Hematopoietic multipotent progenitor cell (in vitro differentiated cells): Measurements from ENCODE around the gene COQ8A. TPM values are rescaled to one million over a fixed set of nuclear protein-coding genes. Genes with fewer than 3 reads are reported as not detected.
"Not testable (repeated sequence)": the region's sequence is repeated elsewhere in the genome, so short reads cannot be mapped to it uniquely, and the experiment has no call there.

ENCODE experiments used
- DNase-seq, 3 donors: peaks; one replicate each; pipeline ENCODE4 v3.0.0-alpha.2; 2011 to 2015; ENCODE audit warnings: low read depth in 2 of 3, low spot score in 2 of 3
- total RNA-seq: library from RNA; depleted of rRNA; stranded (reverse); fragments of >200 nt; gene quantifications from one replicate; pipeline ENCODE4 v1.2.3, GENCODE V29; 2012

Gene COQ8A
- total RNA-seq, 1 donor = 118 TPM

DNA sequence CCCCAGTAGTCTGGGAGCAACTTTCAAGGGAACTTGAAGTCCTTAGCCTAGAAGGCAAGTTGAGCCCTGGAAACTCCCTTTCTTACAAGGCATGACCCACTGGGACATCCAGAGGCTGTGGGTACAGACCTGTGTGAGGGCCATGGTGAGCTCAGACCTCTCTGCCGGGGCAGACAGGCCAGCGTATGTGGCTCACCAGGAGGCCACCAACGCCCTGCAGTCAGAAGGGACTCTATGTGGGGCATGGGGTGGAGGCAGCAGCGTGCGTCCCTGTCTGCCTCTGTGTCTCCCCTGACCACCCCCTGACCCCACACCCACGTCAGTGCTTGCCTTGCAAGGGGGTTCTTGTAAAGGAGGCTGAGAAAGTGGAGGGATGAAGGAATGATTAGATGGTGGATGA, 10.8 kb downstream of the COQ8A start:
- no peak for DNase-seq

DNA sequence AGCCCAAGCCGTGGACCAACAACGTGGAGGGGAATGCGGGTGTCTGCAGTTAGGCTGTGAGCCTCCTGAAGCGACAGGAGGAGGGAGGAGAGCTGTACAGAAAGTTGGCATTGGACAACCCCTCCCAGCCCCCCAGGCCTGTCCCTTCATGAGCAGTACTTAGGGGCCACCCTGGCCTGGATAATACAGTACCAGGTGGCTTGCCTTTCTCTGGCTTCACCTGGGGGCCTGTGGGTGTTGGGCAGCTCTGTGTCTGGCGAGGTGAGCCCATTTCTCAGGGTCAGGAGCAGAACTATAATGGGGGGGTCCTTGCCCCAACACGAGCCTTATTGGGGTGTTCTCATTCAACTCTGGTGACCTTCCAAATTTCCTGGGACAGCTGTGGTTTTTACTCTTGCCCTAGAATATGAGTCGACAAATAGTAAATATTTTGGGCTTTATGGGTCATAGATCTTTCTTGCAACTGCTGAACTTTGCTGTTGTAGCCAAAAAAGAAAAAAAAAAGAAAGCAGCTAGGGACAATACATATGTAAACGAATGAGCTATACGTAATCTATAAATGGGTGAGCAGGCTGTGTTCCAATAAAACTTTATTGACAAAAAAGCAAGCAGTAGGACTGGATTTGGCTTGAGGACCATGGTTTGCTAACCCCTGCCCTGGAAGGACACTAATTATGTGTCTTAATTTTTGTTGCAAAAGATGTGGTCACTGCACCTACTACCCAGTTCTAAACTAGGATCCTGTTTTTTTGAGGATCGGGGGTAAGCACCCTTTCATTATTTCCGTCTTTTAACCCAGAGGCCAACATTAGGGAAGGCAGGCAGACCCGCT, 11.4 kb downstream of the COQ8A start:
- no peak for DNase-seq

DNA sequence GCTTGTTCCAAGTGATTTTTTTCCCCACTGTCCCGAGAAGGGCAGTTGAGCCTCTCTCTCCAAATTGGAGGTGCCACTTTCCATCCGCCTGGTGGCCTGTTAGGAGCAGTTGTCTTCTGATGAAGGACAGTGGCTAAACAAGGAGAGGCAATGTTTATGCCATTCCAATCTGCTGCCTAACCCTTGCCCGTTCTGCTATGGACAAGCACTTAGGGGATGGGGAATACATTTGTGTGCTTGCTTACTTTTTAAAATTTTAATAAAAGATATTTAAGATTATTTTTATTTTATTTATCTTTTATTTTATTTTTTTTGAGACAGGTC, 12.0 kb downstream of the COQ8A start:
- no peak for DNase-seq

DNA sequence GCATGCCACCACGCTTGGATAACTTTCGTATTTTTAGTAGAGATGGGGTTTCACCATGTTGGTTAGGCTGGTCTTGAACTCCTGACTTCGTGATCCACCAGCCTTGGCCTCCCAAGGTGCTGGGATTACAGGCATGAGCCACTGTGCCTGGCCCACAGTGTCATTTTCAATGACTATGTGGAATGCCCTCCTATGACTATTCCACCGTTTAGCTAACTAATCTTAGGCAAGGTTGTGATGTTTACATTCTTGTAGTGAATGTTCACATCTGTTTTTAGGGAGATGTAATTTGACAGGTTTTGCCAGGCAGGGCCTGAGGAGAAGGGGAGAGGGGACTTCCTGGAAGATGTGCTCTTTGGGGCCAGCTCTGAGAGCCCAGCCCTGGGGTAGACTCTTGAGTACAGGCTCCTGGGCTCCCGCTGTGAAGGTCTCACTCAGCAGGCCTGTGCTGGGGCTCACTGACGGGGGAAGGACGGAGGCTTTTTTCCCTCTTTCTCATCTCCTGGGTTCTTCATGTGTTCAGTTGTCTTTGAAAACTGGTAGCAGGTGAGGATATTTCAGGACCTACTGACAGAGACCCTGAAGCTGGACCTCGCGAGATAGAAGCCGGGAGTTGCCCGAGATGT, 13.2 kb downstream of the COQ8A start:
- no peak for DNase-seq

DNA sequence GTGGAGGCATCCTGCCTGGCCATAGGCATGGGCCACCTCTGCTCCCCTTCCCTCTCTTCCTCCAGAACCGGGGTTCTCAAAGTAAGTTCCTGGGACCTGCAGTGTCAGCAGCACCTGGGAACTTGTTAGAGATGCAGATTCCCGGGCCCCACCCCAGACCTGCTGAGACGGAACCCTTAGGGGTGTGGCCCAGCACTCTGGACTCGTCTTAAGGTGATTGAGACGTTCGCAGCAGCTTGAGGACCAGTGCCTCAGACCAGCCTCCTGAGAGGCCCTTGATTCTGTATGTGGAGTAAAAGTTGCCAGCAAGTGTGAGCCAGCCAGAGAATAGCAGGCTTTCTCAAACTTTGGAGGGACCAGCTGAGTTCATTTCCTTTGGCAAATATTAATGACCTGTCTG, 14.2 kb downstream of the COQ8A start:
- no peak for DNase-seq

DNA sequence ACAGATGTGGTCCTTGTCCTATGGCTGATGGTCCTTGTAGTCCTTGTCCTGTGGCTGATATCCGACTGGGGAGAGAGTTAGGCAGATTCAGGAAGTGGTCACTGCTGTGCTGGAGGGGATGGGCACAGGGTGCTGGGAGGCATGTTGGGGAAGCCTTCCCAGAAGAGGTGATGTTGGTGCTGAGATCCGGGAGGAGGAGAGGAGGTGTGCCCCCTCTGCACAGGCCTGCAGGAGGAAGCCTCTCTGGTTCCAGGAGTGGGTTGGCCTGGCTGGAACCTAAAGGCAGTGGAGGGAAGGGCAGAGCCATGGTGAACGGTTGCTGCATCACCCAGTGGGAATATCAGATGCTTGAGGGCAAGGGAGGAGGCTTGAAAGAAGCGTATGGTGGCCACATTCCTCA, 14.7 kb downstream of the COQ8A start:
- DNase-seq = no peak

DNA sequence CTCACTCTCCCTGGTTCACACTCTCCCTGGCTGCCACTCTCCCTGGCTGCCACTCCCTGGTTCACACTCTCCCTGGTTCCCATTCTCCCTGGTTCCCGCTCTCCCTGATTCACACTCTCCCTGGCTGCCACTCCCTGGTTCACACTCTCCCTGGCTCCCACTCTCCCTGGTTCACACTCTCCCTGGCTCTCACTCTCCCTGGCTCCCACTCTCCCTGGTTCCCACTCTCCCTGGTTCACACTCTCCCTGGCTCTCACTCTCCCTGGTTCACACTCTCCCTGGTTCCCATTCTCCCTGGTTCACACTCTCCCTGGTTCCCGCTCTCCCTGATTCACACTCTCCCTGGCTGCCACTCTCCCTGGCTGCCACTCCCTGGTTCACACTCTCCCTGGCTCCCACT, 15.8 kb downstream of the COQ8A start:
- DNase-seq = not testable (repeated sequence)

DNA sequence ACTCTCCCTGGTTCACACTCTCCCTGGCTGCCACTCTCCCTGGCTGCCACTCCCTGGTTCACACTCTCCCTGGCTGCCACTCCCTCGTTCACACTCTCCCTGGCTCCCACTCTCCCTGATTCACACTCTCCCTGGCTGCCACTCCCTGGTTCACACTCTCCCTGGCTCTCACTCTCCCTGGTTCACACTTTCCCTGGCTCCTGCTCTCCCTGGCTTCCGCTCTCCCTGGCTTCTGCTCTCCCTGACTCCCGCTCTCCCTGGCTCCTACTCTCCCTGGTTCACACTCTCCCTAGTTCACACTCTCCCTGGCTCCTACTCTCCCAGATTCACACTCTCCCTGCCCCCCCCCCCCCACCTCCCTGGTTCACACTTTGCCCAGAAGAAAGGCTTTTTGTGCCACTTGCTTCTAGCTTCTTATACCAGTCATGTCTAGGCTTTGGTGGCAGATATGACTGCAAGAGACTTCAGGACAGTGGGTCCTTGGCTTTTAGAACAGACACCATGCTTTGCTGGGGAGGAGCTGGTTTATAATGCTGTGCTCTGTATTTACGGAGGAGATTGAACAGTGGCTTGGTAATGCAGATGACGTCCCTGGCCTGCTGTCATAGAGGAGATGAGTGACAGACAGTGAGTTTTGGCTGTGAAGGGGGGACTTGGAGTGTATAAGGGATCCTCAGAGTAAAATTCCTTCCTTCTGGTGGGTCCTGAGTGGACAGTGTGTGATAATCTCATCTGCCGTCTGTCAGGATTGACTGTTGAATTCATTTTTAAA, 17.0 kb downstream of the COQ8A start:
- DNase-seq = no peak

DNA sequence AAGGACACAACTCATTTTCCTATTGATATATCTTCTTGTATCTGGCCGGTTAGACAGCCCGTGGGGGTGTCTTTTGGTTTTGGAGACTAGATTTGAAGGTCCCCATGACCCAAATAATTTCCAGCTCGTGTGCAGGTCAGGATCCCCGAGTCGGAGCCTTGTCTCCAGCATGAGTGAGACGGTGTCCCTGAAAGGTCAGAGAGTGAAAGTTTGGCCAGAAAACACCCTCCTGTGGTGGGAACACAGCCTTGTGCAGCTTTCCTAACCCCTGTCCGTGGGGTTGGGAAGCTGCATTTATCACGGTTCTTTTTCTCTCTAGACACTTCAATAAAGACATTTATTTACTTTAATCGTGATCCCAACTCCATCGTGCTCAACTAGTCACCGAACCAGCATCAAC, 17.6 kb downstream of the COQ8A start:
- DNase-seq = no peak

DNA sequence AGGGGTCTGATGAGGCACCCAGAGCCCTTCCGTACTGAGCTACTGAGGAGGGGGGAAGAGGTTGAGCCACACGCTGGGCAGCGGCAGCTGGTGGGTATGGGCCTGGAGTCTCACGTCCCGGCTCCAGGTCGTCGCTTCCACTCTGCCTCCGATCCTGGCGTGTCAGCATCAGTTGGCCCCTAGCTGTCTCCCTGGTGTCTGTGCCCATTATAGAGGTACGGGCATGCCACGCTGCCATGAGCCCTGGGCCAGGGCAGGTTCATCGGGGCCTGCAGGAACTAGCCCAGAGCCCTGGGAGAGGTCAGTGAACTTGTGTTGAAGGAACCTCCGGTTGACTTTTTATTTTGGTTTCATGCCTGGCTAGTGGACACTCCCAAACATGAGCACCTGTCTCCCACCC, 18.2 kb downstream of the COQ8A start:
- DNase-seq = no peak

DNA sequence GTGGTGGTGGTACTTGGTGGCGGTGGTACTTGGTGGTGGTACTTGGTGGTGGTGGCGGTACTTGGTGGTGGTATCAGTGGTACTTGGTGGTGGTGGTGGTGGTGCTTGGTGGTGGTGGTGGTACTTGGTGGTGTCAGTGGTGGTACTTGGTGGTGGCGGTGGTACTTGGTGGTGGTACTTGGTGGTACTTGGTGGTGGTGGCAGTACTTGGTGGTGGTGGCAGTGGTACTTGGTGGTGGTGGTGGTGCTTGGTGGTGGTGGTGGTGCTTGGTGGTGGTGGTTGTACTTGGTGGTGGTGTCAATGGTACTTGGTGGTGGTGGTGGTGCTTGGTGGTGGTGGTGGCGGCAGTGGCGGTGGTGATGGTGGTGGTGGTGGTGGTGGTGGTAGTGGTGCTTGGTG, 20.2 kb downstream of the COQ8A start:
- no peak for DNase-seq

DNA sequence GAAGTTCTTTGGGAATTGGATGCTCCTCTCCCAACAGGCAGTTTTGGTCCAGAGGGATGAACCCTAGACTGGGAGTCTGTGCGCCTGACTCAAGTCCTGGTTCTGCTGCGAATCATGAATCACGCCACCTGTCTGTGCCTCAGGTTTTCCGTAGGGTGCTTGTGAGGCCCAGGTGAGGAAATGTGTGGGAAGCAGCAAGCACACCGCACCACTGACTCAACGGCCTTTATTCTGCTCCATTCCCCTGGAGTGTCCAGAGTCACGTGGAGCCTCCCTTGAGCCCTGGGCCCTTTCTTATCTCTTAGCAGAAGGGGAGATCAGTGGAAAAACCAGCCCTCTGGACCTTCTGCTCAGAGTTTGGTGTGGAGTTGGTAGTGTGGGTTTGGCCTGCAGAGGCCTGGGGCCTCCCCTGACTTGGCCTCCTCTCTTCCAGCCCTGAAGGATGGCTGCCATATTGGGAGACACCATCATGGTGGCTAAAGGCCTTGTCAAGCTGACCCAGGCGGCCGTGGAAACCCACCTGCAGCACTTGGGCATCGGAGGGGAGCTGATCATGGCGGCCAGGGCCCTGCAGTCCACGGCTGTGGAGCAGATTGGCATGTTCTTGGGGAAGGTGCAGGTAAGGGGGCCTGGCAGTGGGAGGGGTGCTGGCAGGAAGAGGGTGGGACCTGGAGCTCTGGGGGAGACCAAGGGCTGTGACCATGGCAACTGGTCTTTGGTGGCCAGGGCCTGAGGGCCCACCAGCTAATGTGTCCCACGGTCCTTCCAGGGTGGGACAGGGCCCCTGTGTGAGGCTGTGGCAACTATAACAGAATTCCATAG, 21.1 kb downstream of the COQ8A start:
- no peak for DNase-seq

DNA sequence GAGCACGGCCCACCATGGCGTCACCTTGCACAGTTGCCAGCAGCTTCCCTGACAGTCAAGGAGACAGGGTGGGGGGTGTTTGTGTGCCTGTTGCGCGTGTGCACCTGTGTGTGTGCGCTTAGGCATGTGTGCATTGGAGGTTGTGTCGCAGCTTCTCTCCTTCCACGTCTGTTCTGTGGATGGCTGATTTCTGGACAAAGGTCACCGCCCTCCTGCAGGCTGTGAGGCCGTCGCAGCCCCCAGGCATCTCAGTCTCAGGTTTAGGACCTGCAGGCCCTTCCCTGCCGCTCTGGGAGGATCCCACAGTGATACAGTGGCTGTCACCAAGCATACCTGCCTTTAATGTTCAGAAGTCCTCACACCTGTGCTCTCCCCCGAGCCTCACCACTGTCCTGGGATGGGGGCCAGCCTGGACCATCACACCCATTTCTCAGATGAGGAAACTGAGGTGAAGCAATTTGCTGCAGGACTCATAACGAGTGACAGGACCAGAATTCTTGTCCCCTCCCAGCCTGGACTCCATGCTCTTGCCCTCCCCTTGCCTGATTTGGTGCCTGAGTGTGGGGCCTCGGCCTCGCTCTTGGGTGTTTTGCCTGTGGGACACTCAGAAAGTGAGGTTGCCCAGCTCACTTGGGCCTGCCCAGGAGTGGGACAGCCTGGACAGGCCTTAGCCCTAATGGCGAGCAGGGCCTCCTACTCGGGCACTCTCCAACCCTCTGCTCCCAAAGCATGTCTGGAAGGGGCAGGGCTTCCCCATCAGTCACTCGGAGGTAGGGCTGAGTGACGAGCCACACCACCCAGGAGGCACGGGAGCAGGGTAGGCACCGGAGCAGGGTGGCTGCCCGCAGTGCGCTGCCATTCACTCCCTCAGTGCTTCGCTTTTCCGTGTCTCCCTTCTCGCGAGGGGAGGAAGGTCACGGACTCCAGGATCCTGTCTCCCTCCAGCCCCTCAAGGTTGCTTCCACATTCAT, 22.6 kb downstream of the COQ8A start:
- no peak for DNase-seq

DNA sequence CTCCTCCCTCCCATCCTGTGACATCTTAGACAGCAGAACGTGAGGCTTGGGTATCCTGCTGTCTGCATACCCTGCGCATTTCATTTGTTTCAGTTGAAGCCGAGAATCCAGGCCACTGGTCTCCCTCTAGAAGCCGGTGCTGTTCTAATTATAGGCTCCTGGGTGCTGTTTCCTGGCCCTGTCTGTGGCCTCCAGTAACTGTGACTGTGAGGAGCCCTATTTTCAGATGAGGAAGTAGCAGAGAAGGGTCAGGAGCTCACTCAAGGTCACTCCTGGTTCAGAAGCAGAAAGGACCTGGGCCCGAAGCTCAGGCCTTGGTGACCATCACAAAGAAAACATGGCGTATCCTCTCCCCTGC, 24.0 kb downstream of the COQ8A start:
- DNase-seq = no peak

DNA sequence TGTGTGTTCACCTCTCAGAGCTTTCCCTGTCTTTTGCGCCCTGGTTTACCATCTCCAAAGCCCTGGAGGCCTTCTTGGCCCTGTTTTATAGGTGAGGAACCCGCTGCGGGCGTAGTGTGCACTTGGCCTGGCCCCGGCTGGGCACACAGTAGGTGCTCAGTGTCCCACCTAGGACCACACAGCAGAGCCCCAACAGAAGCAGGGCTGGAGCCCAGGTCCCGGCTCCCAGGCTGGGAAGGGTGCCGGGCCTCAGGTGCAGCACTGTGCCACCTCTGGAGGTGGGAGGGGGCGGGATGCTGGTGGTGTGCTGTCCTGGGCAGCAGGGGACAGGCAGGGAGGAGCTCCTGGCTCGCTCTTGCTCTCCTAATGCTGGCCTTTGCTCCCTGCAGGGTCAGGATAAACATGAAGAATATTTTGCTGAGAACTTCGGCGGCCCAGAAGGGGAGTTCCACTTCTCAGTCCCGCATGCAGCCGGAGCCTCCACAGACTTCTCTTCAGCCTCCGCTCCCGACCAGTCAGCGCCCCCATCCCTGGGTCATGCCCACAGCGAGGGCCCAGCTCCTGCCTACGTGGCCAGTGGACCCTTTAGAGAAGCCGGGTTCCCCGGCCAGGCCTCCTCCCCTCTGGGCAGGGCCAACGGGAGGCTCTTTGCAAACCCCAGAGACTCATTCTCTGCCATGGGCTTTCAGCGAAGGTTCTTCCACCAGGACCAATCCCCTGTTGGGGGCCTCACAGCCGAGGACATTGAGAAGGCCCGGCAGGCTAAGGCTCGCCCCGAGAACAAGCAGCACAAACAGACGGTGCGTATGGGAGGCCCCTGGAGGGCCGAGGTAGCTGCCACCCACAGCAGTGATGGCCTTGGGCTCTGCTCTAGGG, 24.8 kb downstream of the COQ8A start:
- no peak for DNase-seq

DNA sequence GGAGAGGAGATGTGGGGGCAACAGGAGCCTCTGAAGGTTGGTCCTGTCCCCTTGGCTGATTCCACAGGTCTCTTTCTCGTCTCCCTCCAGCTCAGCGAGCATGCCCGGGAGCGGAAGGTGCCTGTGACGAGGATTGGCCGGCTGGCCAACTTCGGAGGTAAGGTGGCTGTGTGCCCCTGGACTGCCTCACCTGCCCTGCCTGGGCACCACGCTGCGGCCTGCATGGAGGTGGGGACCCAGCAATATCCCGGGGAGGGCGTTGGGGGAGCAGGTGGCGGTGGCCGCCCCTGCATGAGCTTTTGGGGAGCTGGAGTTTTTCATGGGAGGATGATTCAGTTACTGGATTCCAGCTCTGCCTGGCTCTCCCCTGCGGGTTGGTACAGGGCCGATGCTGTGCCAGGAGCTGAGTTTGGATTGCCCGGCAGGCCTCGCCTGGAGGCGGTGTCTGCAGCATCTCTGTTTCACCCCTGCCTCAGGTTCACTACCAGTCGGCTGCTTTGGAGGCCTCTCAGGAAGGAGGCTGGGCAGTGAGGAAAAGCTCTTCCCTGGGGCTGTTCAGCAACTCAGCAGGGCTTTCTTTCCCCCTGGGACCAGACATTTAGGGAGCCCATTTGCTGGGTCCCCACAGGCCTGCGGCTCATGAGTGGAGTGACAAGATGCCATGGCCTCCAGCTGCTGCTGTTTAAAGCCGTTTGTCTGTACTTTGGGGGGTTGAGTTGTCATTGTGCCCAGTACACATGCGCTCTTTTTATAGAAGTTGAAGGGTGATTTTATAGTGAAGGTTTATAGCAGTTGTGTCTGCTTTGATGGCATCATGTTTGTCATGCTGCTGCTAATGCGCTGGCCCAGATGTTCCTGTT, 25.7 kb downstream of the COQ8A start:
- no peak for DNase-seq

DNA sequence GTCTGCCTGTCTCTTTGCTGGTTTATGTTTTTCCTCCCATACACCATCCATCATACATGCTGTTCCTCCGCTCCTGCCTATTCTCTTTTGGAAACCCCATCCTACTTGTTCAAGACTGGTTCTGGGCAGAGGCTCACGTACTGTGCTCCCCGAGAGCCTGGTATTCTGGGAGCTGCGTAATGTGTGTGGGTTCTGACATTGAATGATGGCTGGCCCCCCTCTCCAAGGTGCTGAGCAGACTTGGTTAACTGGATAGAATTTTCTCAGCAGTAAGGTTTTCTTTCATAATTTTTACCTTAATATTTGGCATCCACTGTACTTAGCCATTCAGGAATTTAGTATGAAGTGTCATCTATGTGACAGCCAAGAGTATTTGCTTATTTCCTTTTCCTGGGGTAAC, 26.6 kb downstream of the COQ8A start:
- no peak for DNase-seq

DNA sequence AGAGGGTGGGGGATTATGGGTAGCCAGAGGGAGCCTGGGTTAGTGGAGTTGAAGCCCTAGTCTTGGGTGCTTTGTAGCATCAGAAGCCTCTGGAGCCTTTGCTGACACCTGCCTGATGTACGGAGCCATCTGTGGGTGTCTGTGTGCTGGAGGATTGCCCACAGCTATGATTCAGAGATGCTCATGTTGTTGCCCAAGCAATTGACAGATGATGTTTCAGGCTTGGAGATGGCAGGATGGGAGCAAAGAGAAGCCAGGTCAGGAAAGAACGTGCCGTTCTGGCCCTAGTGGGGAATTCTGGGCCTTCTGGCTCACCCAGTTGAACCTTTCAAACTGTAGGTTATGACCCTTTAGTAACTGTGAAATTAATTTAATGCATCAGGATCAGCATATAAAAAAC, 27.6 kb downstream of the COQ8A start:
- no peak for DNase-seq
